Chondrocyte (in vitro differentiated cells): Measurements from ENCODE around the gene CGRRF1. TPM values are rescaled to one million over a fixed set of nuclear protein-coding genes. Genes with fewer than 3 reads are reported as not detected.

Source experiments
- DNase-seq: peaks from one replicate; pipeline ENCODE4 v3.0.0; 2021; ENCODE audit warnings: mixed read lengths, low spot score
- H3K27ac Mint-ChIP-seq: one replicate; pipeline ENCODE4 v1.8.0; 2021; ENCODE audit warnings: mild to moderate bottlenecking, moderate library complexity, mixed read lengths; ENCODE audit not compliant: unreplicated experiment
- H3K27me3 Mint-ChIP-seq: 2 replicates; pipeline ENCODE4 v1.8.0; 2021; ENCODE audit warnings: low read depth, mixed read lengths
- H3K36me3 Mint-ChIP-seq: 2 replicates; pipeline ENCODE4 v1.8.0; 2021; ENCODE audit warnings: low read depth, mixed read lengths
- H3K4me1 Mint-ChIP-seq: 2 replicates; pipeline ENCODE4 v1.8.0; 2021; ENCODE audit warnings: low read depth, mild to moderate bottlenecking, mixed read lengths
- H3K4me3 Mint-ChIP-seq: one replicate; pipeline ENCODE4 v1.8.0; 2021; ENCODE audit warnings: mild to moderate bottlenecking, moderate library complexity, mixed read lengths; ENCODE audit not compliant: unreplicated experiment
- H3K9me3 Mint-ChIP-seq: 2 replicates; pipeline ENCODE4 v1.8.0; 2021; ENCODE audit warnings: low read depth, mixed read lengths
- CTCF ChIP-seq: fragments of 200-600 bp; sonication (generic); IDR thresholded peaks from 2 replicates; pipeline ENCODE4 v1.5.0; 2021; ENCODE audit warnings: antibody characterized with exemption, mild to moderate bottlenecking, moderate library complexity
- total RNA-seq: library from RNA; stranded (reverse); gene quantifications from 3 replicates; pipeline ENCODE4 v1.2.1, GENCODE V29; 2021

The CGRRF1 gene
- total RNA-seq, 1 donor from 2014 or later: 17.6 TPM

- Mint-ChIP-seq H3K27ac (no peak overlapping the region), H3K27me3 (no peaks in the 10 kb centered on the region), H3K4me1 (peaks cover 51% of the 10 kb centered on the region), H3K4me3 (no peak overlapping the region), H3K36me3 (peaks cover 7% of the 10 kb centered on the region), H3K9me3 (no peaks in the 10 kb centered on the region)
- TF ChIP-seq CTCF: no peak
- DNase-seq: no peak
These were observed 69.9 kb downstream of the CGRRF1 start for GRCh38 chr14:54579621-54580020.

- H3K36me3 Mint-ChIP-seq: peaks cover 12% of the 10 kb centered on the region
- no peak overlapping the region for H3K27ac Mint-ChIP-seq
- H3K4me1 Mint-ChIP-seq: peaks cover 38% of the 10 kb centered on the region
- no peaks in the 10 kb centered on the region for H3K27me3 Mint-ChIP-seq
- no peak for DNase-seq
- no peak overlapping the region for H3K4me3 Mint-ChIP-seq
- H3K9me3 Mint-ChIP-seq: no peaks in the 10 kb centered on the region
- TF ChIP-seq CTCF: no peak
These were observed 71.2 kb downstream of the CGRRF1 start for GRCh38 chr14:54580933-54581332.

- Mint-ChIP-seq H3K9me3 (peaks cover 11% of the 10 kb centered on the region), H3K4me3 (no peak overlapping the region), H3K27me3 (no peaks in the 10 kb centered on the region), H3K4me1 (peaks cover 24% of the 10 kb centered on the region), H3K36me3 (peaks cover 21% of the 10 kb centered on the region), H3K27ac (no peak overlapping the region)
- DNase-seq: no peak
- TF ChIP-seq CTCF: no peak
These were observed 72.6 kb downstream of the CGRRF1 start for GRCh38 chr14:54582334-54582733.

- H3K27me3 Mint-ChIP-seq: no peaks in the 10 kb centered on the region
- H3K36me3 Mint-ChIP-seq: peaks cover 19% of the 10 kb centered on the region
- H3K9me3 Mint-ChIP-seq: peaks cover 17% of the 10 kb centered on the region
- TF ChIP-seq CTCF: no peak
- H3K27ac Mint-ChIP-seq: no peak overlapping the region
- peaks cover 11% of the 10 kb centered on the region for H3K4me1 Mint-ChIP-seq
- DNase-seq: no peak
- H3K4me3 Mint-ChIP-seq: no peak overlapping the region
These were observed 74.4 kb downstream of the CGRRF1 start for GRCh38 chr14:54584097-54584496.

- no peak overlapping the region for H3K27ac Mint-ChIP-seq
- peaks cover 17% of the 10 kb centered on the region for H3K9me3 Mint-ChIP-seq
- no peak for TF ChIP-seq CTCF
- peaks cover 19% of the 10 kb centered on the region for H3K36me3 Mint-ChIP-seq
- no peak overlapping the region for H3K4me3 Mint-ChIP-seq
- H3K27me3 Mint-ChIP-seq: no peaks in the 10 kb centered on the region
- DNase-seq: no peak
- peaks cover 16% of the 10 kb centered on the region for H3K4me1 Mint-ChIP-seq
These were observed 75.5 kb downstream of the CGRRF1 start for GRCh38 chr14:54585214-54585613.

Other genes with a start within 250 kb of the CGRRF1 start
- 5.3 to 10.4 TPM (median 8.9 TPM) in 3 replicates for gene CDKN3, start 112.9 kb upstream of the CGRRF1 start, total RNA-seq
- gene CNIH1, start 68.5 kb upstream of the CGRRF1 start, total RNA-seq: 131 to 141 TPM (median 140 TPM) in 3 replicates
- 29.9 to 36.8 TPM (median 33.1 TPM) in 3 replicates for gene GMFB, start 20.9 kb upstream of the CGRRF1 start, total RNA-seq
- 53.3 to 59.3 TPM (median 57.0 TPM) in 3 replicates for gene SAMD4A, start 57.2 kb downstream of the CGRRF1 start, total RNA-seq